Fibroblast of lung (primary cell): Measurements from ENCODE around the gene FOXK2.

Experiments used
- EZH2 ChIP-seq: IDR thresholded peaks from 2 replicates; pipeline ENCODE4 v1.5.1; 2012; ENCODE audit warnings: low read length, control low read depth, mild to moderate bottlenecking; ENCODE audit errors: missing control alignments
- TF ChIP-seq, protein P1 (sequence below), 2 donors: IDR thresholded peaks in 1 of 2; conservative IDR thresholded peaks in 1 of 2; 1 replicate in 1 of 2; 2 replicates in 1 of 2; pipeline ENCODE4 v1.5.1; 2011 to 2012; ENCODE audit warnings: low read length in 2 of 2, control low read depth in 1 of 2, inconsistent platforms in 1 of 2, low read depth in 1 of 2, mild to moderate bottlenecking in 1 of 2

GRCh38 chr17:82627405-82627804 is 107.9 kb downstream of the FOXK2 start:
- TF ChIP-seq, protein P1, sequence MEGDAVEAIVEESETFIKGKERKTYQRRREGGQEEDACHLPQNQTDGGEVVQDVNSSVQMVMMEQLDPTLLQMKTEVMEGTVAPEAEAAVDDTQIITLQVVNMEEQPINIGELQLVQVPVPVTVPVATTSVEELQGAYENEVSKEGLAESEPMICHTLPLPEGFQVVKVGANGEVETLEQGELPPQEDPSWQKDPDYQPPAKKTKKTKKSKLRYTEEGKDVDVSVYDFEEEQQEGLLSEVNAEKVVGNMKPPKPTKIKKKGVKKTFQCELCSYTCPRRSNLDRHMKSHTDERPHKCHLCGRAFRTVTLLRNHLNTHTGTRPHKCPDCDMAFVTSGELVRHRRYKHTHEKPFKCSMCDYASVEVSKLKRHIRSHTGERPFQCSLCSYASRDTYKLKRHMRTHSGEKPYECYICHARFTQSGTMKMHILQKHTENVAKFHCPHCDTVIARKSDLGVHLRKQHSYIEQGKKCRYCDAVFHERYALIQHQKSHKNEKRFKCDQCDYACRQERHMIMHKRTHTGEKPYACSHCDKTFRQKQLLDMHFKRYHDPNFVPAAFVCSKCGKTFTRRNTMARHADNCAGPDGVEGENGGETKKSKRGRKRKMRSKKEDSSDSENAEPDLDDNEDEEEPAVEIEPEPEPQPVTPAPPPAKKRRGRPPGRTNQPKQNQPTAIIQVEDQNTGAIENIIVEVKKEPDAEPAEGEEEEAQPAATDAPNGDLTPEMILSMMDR (conservative IDR thresholded peaks at IDR 0.05 in 1 of 2, IDR thresholded peaks at IDR 0.05 in 1 of 2; ENCODE audit: low read depth in 1 of 2, low read length in 2 of 2) = no peak
- TF ChIP-seq EZH2 = no peak
